ENCODE measurements around the gene ORAI3.
A peak's percentile ranks its signal among the peaks of the same experiment; 100 is the strongest.

Gene ORAI3

GRCh38 chr16:30947859-30948666, 805 bp upstream of the ORAI3 start:
- DNase-seq (ENCODE audit: low read depth), result no peak

DNA sequence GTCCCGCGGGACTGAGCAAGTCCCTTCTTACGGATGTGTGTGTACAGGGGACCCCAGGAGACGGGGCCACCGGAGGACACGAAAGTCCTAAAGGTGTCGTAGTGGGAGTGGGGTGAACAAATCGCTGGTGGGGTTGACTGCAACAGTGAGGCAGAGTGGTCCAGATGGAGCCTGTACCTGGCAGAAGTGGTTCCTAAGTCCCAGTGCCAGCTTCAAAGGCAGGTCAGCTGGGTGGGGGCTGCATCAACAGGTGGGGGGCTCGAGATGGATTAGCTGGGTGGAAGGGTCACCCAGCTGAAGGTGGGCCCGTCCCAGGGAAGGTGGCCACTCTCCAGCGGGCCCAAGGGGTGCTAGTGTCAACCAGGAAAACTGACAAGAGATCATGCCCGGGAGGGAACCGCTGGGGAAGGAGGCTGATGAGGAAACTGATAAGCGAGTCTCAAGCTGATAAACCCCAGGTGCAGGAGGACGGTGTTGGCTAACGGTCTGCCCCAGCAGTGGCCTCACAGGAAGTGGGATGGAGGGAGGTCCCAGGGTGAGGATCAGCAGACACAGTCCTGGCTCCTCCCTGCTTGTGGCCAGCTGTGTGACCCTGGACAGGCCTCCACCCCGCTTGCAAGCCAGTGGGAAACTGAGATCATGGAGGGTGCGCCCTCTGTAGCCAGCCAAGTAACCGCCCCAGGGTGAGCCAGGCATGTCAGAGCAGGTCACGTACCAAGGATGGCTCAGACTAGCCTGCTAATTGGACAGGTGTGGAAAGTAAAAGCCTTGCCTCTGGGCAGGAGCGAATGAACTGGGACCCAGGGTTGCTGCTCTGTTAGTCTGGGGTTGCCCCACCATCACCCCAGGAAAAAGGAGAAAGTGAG, 1.0 kb downstream of the ORAI3 start:
- DNase-seq (ENCODE audit: low read depth), result peak; percentile 43

- no peak for DNase-seq (ENCODE audit: low read depth)
Measured at GRCh38 chr16:30950516-30951065, 1.7 kb downstream of the ORAI3 start.

DNA sequence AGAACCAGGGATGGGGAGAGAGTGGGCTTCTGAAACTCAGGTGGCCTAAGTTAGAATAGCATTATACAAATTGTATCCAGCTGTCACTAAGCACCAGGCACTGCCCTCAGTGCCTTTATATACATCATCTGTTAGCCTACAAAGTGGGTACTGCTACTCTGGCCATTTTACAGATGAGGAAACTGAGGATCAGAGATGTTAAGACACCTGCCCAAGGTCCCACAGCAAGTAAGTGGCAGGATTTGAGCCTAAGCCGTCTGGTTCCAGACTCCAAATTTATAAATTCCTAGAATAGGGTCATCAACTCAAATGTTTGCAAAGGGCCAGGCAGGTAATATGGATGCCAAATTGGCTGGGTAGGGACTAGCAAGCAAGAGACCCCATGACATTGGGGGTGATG, 2.3 kb downstream of the ORAI3 start:
- DNase-seq (ENCODE audit: low read depth), result no peak

- no peak for DNase-seq (ENCODE audit: low read depth)
Measured at GRCh38 chr16:30951750-30952149, 2.9 kb downstream of the ORAI3 start.

- DNase-seq (ENCODE audit: low read depth), result no peak
Measured at GRCh38 chr16:30953111-30953510, 4.2 kb downstream of the ORAI3 start.

DNA sequence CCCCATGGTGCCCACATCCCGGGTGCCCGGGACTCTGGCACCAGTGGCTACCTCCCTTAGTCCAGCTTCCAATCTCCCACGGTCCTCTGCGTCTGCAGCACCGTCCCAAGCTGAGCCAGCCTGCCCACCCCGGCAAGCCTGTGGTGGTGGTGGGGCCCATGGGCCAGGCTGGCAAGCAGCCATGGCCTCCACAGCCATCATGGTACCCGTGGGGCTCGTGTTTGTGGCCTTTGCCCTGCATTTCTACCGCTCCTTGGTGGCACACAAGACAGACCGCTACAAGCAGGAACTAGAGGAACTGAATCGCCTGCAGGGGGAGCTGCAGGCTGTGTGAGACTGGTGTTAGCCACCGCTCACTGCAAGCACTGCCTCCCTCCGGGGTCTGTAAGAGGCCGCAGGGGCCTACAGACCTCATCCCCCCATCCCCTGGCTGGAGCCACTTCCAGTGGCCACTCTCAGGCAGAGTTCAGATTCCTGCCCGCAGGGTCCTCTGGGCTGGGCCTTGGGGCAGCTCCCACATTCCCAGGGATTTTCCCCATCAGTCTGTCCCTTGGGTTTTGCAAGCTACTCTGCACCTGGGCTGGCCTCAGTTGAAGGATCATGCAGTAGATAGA, 4.8 kb downstream of the ORAI3 start:
- peak; percentile 61 for DNase-seq (ENCODE audit: low read depth)

GRCh38 chr16:30954993-30955392, 6.1 kb downstream of the ORAI3 start:
- DNase-seq (ENCODE audit: low read depth), result no peak

DNA sequence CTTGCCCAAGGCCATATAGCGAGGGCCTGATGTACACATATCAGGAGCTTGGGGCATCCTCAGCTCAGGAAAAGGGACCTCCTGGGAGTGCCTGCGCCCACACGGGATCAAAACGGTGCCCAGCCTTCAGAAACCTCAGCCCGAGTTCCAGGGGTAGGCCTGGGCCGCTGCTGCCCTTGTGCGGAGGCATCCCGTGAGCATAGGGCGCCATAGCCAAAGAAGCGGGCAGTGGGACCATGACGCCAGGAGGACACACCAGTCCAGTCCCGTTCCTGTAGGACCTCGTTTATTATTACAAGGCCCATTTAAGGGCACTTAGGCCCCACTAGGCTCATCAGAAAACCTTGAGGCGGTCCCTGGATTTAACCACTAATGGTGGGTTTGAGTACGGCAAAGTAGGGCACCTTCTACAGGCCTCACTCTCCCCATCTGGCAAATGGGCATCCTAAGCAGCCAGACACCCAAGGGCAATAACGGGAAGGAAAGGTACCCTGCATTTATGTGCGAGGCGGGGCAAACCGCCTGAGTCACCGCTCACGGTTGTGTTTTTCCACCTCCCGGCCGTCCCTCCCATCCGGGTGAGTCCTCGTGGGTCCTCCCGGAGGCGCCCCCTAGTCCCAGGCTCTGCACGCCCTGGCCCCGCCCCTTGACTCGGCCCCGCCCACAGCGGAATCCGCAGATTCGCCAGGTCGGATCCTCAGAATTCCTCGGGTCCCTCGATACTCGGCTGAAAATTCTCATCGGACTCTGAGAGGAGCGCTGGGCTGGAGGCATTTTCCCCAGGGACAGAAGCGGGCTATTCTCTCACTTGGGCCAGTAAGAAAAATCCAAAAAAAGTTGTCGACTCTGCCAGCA, 8.0 kb downstream of the ORAI3 start:
- DNase-seq (ENCODE audit: low read depth), result peak; percentile 89

GRCh38 chr16:30957456-30958174, 8.7 kb downstream of the ORAI3 start, which contains the start of gene SETD1A:
Gene SETD1A, plus strand, starts transcription at chr16:30957754. Its CDS starts 978 bp downstream, at chr16:30958732.
- DNase-seq (ENCODE audit: low read depth), result peak; percentile 93

GRCh38 chr16:30958175-30959079, 9.6 kb downstream of the ORAI3 start:
- no peak for DNase-seq (ENCODE audit: low read depth)

DNA sequence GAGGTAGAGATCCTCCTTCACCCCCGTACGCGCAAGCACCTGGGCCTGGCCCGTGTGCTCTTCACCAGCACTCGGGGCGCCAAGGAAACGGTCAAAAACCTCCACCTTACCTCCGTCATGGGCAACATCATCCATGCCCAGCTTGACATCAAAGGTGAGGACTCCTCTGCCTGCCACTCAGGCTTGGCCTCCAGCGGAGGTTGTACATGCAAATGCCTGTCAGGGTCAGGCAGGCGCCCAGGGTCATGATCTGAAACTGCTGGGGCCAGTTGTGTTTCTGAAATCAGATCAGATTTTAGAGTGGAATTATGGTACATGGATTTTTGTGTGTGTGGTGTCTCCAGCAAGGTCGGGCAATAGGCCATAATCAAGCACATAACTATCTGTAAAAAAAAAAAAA, 12.5 kb downstream of the ORAI3 start:
- DNase-seq (ENCODE audit: low read depth), result no peak

- no peak for DNase-seq (ENCODE audit: low read depth)
Measured at GRCh38 chr16:30963925-30964511, 15.2 kb downstream of the ORAI3 start.

GRCh38 chr16:30964574-30965226, 15.8 kb downstream of the ORAI3 start:
- DNase-seq (ENCODE audit: low read depth), result no peak

- DNase-seq (ENCODE audit: low read depth), result no peak
Measured at GRCh38 chr16:30965436-30965835, 16.6 kb downstream of the ORAI3 start.

- DNase-seq (ENCODE audit: low read depth), result no peak
Measured at GRCh38 chr16:30966033-30966619, 17.3 kb downstream of the ORAI3 start.

DNA sequence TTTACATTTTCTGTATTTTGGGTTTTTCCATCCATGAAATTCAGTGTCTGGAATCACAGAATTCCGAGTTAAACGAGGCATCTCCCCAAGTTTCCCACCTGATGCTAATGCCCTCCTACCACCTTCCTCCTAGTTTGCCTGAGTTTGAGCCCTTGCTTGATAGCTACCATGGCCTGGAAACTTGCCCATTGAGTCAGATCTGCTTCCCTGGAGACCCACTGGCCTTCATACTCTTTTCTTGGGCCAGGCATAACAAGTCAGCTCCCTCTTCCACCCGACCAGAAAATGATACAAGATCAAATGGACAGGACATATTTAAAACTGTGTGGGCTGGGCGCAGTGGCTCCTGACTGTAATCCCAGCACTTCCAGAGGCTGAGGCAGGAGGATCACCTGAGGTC, 18.9 kb downstream of the ORAI3 start:
- no peak for DNase-seq (ENCODE audit: low read depth)

DNA sequence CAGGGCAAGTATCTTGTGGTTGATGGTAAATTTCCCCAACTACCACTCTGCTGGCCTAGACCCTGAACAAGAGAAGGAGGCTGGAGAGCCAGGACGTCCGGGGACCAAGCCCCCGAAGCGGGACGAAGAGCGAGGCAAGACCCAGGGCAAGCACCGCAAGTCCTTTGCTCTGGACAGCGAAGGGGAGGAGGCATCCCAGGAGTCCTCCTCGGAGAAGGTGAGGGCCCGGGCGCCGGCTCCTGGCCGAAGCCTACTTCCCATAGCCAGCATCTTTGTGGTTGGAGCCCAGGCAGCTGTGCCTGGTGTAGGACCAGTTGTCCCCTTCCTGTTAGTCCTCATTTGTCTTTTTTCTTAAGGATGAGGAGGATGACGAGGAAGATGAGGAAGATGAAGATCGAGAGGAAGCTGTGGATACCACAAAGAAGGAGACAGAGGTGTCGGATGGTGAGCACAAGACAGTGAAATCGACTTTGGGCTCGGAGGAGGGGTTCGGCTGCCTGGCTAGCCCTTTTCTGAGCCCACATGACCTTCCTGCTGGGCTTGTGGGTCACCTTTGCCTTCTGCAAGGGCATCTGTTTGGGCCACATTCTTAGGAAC, 20.5 kb downstream of the ORAI3 start:
- DNase-seq (ENCODE audit: low read depth), result no peak
